HS-27A (cell line): ENCODE data around the gene BRIX1.

Experiments used
- DNase-seq: peaks from one replicate; pipeline ENCODE4 v3.0.0-alpha.2; 2012; ENCODE audit warnings: low read depth, missing footprints

BRIX1 gene

GRCh38 chr5:34915139-34915855 is at the start of gene BRIX1, which contains the start of gene RAD1:
Gene BRIX1 (plus strand): TSS chr5:34915711. CDS start chr5:34915739, 28 bp downstream.
Gene RAD1 (minus strand): TSS chr5:34915504. CDS start chr5:34914892, 612 bp downstream.
- DNase-seq = peak; percentile 92

GRCh38 chr5:34866989-34867471 is 48.5 kb upstream of the BRIX1 start:
- no peak for DNase-seq

GRCh38 chr5:34867660-34868059 is 47.9 kb upstream of the BRIX1 start:
- no peak for DNase-seq

GRCh38 chr5:34868791-34869190 is 46.7 kb upstream of the BRIX1 start:
- no peak for DNase-seq

GRCh38 chr5:34869256-34869655 is 46.3 kb upstream of the BRIX1 start:
- DNase-seq = no peak

- no peak for DNase-seq
Observed at GRCh38 chr5:34870382-34870781, 45.1 kb upstream of the BRIX1 start.

GRCh38 chr5:34876275-34876674 is 39.2 kb upstream of the BRIX1 start:
- no peak for DNase-seq

GRCh38 chr5:34881246-34881645 is 34.3 kb upstream of the BRIX1 start:
- no peak for DNase-seq

- DNase-seq = no peak
Observed at GRCh38 chr5:34886392-34887119, 29.0 kb upstream of the BRIX1 start.

- no peak for DNase-seq
Observed at GRCh38 chr5:34889394-34889793, 26.1 kb upstream of the BRIX1 start.

GRCh38 chr5:34891981-34892380 is 23.5 kb upstream of the BRIX1 start:
- no peak for DNase-seq

- DNase-seq = no peak
Observed at GRCh38 chr5:34892414-34892813, 23.1 kb upstream of the BRIX1 start.

GRCh38 chr5:34894716-34895115 is 20.8 kb upstream of the BRIX1 start:
- DNase-seq = no peak

- no peak for DNase-seq
Observed at GRCh38 chr5:34895641-34896419, 19.7 kb upstream of the BRIX1 start.

- no peak for DNase-seq
Observed at GRCh38 chr5:34897646-34898045, 17.9 kb upstream of the BRIX1 start.

GRCh38 chr5:34898258-34898895 is 17.1 kb upstream of the BRIX1 start:
- DNase-seq = peak; percentile 31

GRCh38 chr5:34899066-34899465 is 16.4 kb upstream of the BRIX1 start:
- DNase-seq = no peak

GRCh38 chr5:34900652-34901051 is 14.9 kb upstream of the BRIX1 start:
- no peak for DNase-seq

- no peak for DNase-seq
Observed at GRCh38 chr5:34903260-34903659, 12.3 kb upstream of the BRIX1 start.

- no peak for DNase-seq
Observed at GRCh38 chr5:34905564-34905963, 9.9 kb upstream of the BRIX1 start.

- no peak for DNase-seq
Observed at GRCh38 chr5:34913072-34913471, 2.4 kb upstream of the BRIX1 start.

GRCh38 chr5:34914671-34915138 is 806 bp upstream of the BRIX1 start:
- peak; percentile 14 for DNase-seq
